Cardiac muscle cell (in vitro differentiated cells and primary cell): ENCODE data around the gene CD177. TPM values are rescaled to one million over a fixed set of nuclear protein-coding genes. Genes with fewer than 3 reads are reported as not detected.
"Not testable (repeated sequence)": the region's sequence is repeated elsewhere in the genome, so short reads cannot be mapped to it uniquely, and the experiment has no call there.

ENCODE experiments used
- DNase-seq, 2 donors: peaks; one replicate each; pipeline versions ENCODE4 v3.0.0 to v3.0.0-alpha.2; 2010 to 2017; ENCODE audit warnings: low read depth in 1 of 2, low spot score in 1 of 2
- H3K27ac ChIP-seq: fragments of 200-600 bp; sonication (generic); 2 replicates; pipeline ENCODE4 v1.5.1; 2016
- H3K27me3 ChIP-seq: fragments of 200-600 bp; sonication (generic); 2 replicates; pipeline ENCODE4 v1.6.0; 2016; ENCODE audit warnings: control low read depth
- H3K36me3 ChIP-seq: fragments of 200-600 bp; sonication (generic); 2 replicates; pipeline ENCODE4 v1.5.1; 2016; ENCODE audit warnings: control low read depth
- H3K4me1 ChIP-seq: fragments of 200-600 bp; sonication (generic); 2 replicates; pipeline ENCODE4 v1.8.1; 2017; ENCODE audit warnings: low read depth, mild to moderate bottlenecking, mixed run types
- H3K4me3 ChIP-seq: fragments of 200-600 bp; sonication (generic); 2 replicates; pipeline ENCODE4 v1.5.1; 2016; ENCODE audit warnings: mild to moderate bottlenecking
- H3K9me3 ChIP-seq: fragments of 200-600 bp; sonication (generic); 2 replicates; pipeline ENCODE4 v1.5.1; 2017; ENCODE audit warnings: low read depth, mild to moderate bottlenecking, control low read depth
- polyA plus RNA-seq: library from polyadenylated mRNA; unstranded; fragments of >200 nt; fragmentation: Nextera tagmentation; extraction: Ambion mirVana; gene quantifications from 2 replicates; pipeline ENCODE4 v1.2.1, GENCODE V29; 2016
- total RNA-seq: library from RNA; depleted of rRNA; stranded (reverse); fragments of >200 nt; gene quantifications from 2 replicates; pipeline ENCODE4 v1.2.3, GENCODE V29; 2016
- TF ChIP-seq, protein P1 (sequence below): IDR thresholded peaks from 2 replicates; pipeline ENCODE4 v1.5.1; 2012; ENCODE audit warnings: low read depth, mild to moderate bottlenecking, low read length

CD177 gene
- total and polyA plus RNA-seq, 2 experiments from 2014 or later, result not detected

GRCh38 chr19:43316591-43317319 is 36.7 kb upstream of the CD177 start:
- Histone ChIP-seq H3K9me3 (no peaks in the 10 kb centered on the region), H3K27ac (no peak overlapping the region), H3K36me3 (no peaks in the 10 kb centered on the region), H3K4me1 (no peaks in the 10 kb centered on the region), H3K4me3 (no peak overlapping the region), H3K27me3 (no peaks in the 10 kb centered on the region)
- peak in 1 of 2 donors; percentile 15 for DNase-seq
- TF ChIP-seq, protein P1, sequence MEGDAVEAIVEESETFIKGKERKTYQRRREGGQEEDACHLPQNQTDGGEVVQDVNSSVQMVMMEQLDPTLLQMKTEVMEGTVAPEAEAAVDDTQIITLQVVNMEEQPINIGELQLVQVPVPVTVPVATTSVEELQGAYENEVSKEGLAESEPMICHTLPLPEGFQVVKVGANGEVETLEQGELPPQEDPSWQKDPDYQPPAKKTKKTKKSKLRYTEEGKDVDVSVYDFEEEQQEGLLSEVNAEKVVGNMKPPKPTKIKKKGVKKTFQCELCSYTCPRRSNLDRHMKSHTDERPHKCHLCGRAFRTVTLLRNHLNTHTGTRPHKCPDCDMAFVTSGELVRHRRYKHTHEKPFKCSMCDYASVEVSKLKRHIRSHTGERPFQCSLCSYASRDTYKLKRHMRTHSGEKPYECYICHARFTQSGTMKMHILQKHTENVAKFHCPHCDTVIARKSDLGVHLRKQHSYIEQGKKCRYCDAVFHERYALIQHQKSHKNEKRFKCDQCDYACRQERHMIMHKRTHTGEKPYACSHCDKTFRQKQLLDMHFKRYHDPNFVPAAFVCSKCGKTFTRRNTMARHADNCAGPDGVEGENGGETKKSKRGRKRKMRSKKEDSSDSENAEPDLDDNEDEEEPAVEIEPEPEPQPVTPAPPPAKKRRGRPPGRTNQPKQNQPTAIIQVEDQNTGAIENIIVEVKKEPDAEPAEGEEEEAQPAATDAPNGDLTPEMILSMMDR, result peak; percentile 26

DNA sequence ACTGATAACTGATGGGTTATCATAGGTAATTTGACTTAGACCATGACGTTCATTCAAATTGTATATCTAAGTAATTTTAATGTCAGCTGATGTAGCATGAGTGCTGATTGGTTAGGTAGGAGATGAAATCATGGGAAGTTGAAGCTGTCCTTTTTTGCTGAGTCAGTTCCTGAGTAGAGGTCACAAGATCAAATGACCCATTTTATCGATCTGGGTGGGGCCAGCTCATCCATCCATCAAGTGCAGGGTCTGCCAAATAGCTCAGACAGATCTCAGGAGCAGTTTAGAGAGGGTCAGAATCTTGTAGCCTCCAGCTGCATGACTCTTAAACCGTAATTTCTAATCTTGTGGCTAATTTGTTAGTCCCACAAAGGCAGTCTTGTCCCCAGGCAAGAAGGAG is 35.3 kb upstream of the CD177 start:
- Histone ChIP-seq H3K9me3 (no peaks in the 10 kb centered on the region), H3K27me3 (no peaks in the 10 kb centered on the region), H3K36me3 (no peaks in the 10 kb centered on the region), H3K27ac (no peak overlapping the region), H3K4me3 (no peak overlapping the region), H3K4me1 (no peaks in the 10 kb centered on the region)
- TF ChIP-seq, protein P1, result no peak
- no peak for DNase-seq

DNA sequence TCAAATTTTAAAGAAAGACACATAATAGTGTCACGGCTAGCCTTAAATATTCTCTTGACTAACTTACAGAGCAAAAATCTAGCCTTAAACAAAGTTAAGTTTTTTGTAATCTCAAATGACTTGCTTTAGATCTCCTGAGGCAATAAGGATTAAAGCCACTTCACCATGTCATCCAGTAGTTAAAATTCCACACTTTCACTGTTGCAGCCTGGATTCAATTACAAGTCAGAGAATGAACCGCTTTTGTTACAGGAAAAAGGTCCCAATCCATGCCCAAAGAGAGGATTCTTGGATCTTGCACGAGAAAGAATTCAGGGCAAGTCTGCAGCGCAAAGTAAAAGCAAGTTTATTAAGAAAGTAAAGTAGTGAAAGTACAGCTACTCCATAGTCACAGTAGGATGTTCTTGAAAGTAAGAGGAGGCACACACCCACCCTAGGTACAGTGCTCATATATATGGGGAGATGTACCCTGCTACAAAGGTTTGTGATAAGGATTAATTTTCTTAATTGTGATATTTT is 34.6 kb upstream of the CD177 start:
- Histone ChIP-seq H3K36me3 (no peaks in the 10 kb centered on the region), H3K27me3 (no peaks in the 10 kb centered on the region), H3K9me3 (no peaks in the 10 kb centered on the region), H3K4me3 (no peak overlapping the region), H3K27ac (no peak overlapping the region), H3K4me1 (no peaks in the 10 kb centered on the region)
- no peak for DNase-seq
- TF ChIP-seq, protein P1, result no peak

GRCh38 chr19:43320546-43320945 is 32.9 kb upstream of the CD177 start:
- Histone ChIP-seq H3K27ac (no peak overlapping the region), H3K27me3 (no peaks in the 10 kb centered on the region), H3K4me1 (no peaks in the 10 kb centered on the region), H3K36me3 (no peaks in the 10 kb centered on the region), H3K4me3 (no peak overlapping the region), H3K9me3 (no peaks in the 10 kb centered on the region)
- DNase-seq, result no peak
- TF ChIP-seq, protein P1, result no peak

GRCh38 chr19:43326761-43327160 is 26.7 kb upstream of the CD177 start:
- H3K4me3 ChIP-seq, H3K4me1 ChIP-seq, H3K9me3 ChIP-seq, H3K36me3 ChIP-seq, H3K27me3 ChIP-seq, H3K27ac ChIP-seq, DNase-seq: not testable (repeated sequence)

- H3K4me3 ChIP-seq, DNase-seq, H3K27me3 ChIP-seq, H3K36me3 ChIP-seq, H3K4me1 ChIP-seq, H3K27ac ChIP-seq, H3K9me3 ChIP-seq: not testable (repeated sequence)
These were observed 24.9 kb upstream of the CD177 start for GRCh38 chr19:43328561-43328960.

GRCh38 chr19:43329049-43329448 is 24.4 kb upstream of the CD177 start:
- H3K4me3 ChIP-seq, H3K9me3 ChIP-seq, H3K4me1 ChIP-seq, H3K27me3 ChIP-seq, DNase-seq, H3K27ac ChIP-seq, H3K36me3 ChIP-seq: not testable (repeated sequence)
